ENCODE measurements around the gene ALDOB.

Gene ALDOB

GRCh38 chr9:101455656-101456240 is 20.2 kb upstream of the ALDOB start:
- no peak for DNase-seq

- DNase-seq: no peak
These were observed 18.4 kb upstream of the ALDOB start for GRCh38 chr9:101453776-101454570.

DNA sequence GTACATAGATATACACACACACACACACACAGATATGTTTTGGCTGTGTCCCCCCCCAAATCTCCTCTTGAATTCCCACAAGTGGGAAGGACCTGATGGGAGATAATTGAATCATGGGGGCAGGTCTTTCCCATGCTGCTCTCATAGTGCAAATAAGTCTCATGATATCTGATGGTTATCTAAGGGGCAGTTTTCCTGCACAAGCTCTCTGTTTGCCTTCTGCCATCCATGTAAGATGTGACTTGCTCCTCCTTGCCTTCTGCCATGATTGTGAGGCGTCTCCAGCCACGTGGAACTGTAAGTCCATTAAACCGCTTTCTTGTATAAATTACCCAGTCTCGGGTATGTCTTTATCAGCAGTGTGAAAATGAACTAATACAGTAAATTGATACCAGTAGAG is 15.9 kb upstream of the ALDOB start:
- DNase-seq: no peak

DNA sequence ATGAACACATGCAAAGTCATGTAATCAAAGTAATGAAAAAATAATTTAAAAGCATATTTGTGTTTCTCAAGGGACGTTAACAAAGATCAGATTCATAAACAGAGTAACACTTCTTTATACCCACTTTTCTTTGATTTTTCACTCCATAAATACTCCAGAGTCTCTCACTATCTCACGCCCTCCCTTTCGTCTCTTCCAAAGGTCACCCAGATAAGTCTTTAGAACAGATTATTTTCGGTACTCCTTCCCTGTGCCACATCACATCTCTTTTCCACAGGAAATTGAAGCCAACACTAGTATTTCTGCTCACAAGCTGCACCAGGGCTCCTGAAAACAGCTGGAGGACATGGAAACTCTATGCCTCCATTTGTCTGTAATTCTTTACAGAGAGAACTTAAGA is 15.4 kb upstream of the ALDOB start:
- no peak for DNase-seq

DNA sequence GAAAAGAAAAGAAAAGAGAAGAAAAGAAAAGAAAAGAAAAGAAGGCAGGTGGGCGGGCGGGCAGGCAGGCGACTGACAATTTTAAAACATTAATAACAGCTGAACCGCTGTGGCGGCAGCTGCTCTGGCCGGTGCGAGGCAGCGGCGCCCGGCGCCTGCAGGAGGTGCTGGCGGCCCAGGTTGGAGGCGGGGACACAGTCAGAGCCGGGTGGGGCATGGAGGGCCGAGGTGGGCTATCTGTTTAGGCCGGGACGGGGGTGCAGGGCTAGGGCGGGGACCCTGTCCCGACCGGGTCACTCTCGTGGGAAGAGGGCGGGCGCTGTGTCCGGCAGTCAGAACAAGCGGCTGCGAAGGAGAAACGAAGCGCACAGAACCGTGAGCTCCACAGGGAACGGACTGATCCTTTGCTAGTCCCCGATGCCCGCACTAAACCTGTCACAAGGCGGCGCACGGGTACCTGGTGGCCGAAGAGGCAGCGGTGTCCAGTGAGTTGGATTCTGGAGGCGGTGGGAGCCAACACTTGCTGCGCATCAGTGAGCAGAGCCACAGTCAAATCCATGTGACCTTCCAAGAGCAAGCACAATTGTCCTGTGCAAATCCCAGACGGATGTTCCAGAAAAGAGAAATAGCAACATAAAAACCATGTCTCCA is 13.6 kb upstream of the ALDOB start:
- DNase-seq: peak; percentile 52

GRCh38 chr9:101448680-101449070 is 13.1 kb upstream of the ALDOB start:
- no peak for DNase-seq

- no peak for DNase-seq
These were observed 11.2 kb upstream of the ALDOB start for GRCh38 chr9:101446732-101447131.

DNA sequence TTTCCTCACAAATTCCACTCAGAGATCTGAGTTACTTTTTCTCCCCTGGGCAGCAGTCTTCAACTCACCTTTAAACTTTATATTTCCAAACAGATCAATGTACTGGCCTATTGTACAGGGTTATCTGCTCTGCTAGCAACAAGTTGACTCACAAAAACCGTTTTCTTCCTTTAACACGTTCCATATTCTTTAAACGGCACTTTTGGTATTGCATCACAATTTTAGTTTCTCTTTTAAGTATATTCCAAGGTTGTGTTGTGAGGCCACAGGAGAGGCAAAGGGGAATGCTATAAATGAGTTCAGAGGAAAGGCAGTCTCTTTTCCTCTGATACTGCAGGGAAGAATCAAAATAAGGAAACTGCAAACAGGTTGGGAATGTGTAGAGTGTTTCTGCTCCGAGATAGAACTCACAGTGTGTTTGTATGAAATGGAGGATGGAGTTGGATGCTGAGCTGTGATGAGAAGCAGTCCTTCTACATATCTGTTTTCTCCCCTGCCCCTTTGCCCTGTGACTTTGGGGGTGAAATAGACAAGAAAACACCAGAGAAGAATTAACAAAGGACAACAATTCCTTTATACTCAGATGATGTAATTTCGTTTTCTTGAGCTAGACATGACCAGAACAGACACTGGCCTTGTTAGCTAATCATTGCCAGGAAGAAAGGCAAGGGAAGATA is 9.9 kb upstream of the ALDOB start:
- no peak for DNase-seq

DNA sequence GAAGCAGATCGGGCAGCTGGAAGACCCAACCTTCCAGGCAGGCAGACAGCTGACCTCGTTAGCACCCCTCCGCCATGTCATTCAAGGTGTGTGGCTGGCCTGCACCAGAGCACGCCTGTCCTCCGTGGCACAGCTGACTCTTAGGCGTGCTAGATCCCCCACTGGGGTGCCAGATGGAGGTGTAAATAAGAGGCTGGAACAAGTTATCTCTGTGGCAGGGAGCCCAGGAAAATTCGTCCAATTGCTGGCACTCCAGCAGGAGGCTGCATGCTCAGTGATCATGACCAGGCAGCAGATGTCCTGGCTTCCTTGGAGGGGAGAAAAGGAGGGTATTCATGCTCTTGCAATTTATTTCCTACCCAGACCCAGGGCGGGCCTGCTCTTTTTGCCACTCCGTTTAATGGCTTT is 7.8 kb upstream of the ALDOB start:
- DNase-seq: no peak

- no peak for DNase-seq
These were observed 7.2 kb upstream of the ALDOB start for GRCh38 chr9:101442736-101443135.

DNA sequence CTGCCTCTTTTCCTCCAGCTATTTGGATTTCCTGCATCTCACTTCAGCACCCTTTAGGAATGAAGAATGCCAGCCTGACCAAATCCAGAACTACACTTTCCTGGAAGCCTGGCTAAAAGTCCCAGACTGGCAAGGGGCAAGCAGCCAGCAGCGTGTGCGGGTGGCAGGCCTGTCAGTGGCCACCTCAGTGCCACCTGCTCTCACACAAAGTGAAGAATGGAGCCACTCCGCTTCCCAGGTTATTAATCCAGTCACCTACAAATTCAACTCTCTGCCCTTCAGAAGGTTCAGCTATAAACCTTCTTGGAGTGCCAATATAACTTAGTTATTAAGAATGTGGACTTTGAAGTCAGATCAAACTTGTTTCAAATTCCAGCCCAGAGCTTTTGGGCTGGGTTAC is 6.7 kb upstream of the ALDOB start:
- no peak for DNase-seq

GRCh38 chr9:101440714-101441230 is 5.2 kb upstream of the ALDOB start:
- DNase-seq: no peak

DNA sequence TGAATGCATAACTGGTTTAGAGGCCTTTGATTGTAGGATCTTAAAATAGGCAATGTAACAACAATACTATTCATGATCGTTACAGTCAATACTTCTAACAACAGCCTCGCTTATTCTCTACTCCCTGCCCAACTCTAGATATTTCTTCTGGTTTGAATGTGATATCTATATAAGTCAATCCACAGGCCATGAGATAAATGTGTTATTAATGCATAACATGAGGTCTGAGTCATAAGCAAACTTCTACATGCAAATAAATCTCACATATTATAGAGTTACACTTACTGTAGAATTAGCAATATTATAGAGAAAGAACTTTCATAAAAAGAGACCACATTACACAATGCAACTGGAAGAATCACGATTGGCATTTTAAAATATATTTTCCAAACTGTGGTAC is 2.9 kb upstream of the ALDOB start:
- DNase-seq: no peak

DNA sequence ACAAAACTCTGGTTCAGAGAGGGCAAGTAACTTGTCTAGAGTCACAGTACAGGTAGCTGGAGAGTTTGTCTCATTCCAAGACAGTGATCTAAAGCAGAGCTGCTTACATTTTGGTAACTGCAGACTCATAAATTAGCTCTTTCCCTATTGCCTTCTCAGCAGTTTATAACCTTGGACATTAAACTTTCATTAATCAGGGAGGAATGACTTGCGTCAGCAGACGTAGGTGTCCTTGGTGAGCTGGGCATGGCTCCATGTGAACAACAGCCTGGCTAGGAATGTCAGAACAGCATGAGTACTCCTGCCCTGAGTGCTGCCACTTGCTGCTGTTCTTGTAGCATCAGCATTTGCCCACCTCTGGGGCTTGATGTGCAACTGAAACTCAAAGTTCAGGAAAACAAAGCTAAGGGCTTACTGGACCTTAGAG is 2.2 kb upstream of the ALDOB start:
- DNase-seq: no peak

- no peak for DNase-seq
These were observed 576 bp downstream of the ALDOB start for GRCh38 chr9:101434998-101435397.

DNA sequence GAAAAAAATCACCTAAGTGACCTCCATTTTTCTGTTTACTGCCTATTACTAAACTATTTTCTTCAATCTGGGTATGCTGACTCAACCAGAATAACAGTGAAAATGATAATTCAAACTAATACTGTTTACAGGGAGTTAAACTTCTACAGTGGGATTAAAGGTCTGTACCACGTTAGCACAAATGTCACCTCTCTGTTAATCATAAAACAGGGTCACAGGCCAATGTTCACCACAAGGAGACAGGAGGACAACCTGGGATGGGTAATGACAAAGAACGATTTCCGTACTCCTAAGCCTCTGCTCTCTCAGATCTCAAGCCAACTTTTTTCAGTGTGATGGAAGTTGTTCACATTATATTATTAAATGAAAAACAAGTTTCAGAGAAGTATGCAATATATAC is 2.3 kb downstream of the ALDOB start:
- no peak for DNase-seq

GRCh38 chr9:101432740-101433139 is 2.8 kb downstream of the ALDOB start:
- no peak for DNase-seq

GRCh38 chr9:101432171-101432570 is 3.4 kb downstream of the ALDOB start:
- no peak for DNase-seq

- DNase-seq: no peak
These were observed 5.8 kb downstream of the ALDOB start for GRCh38 chr9:101429736-101430135.

- no peak for DNase-seq
These were observed 6.7 kb downstream of the ALDOB start for GRCh38 chr9:101428909-101429308.

DNA sequence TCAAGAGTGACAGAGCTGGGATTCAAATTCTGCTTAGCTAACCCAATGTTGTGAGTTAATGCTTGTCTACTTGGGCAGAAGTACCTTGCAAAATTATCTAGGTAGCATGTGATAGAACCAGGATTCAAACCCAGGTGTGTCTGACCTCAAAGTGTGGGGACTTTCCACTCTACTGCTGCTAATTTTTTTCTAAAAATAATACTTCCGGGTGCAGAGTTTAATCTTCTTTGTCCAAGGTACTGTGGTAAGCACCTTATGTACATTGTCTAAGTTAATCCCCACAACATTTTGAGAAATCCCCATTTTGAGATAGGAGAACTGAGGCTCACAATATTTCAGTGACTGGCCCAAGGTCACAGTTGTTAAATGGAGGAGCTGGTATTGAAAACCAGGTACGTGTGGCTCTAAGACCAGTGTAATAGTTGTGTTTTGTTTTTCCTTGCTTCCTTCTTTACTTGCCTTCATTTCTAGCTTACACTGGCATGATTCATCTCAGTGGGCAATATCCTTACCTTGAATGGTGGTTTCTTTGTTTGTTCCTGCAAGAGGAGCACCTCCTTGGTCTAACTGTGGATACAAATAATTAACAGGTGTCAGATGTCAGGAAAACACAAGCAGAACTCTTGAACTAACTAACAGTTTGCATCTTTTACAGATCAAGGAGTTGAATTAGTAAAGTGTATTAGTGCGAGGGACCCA is 7.5 kb downstream of the ALDOB start:
- DNase-seq: no peak

GRCh38 chr9:101427358-101427757 is 8.2 kb downstream of the ALDOB start:
- no peak for DNase-seq

DNA sequence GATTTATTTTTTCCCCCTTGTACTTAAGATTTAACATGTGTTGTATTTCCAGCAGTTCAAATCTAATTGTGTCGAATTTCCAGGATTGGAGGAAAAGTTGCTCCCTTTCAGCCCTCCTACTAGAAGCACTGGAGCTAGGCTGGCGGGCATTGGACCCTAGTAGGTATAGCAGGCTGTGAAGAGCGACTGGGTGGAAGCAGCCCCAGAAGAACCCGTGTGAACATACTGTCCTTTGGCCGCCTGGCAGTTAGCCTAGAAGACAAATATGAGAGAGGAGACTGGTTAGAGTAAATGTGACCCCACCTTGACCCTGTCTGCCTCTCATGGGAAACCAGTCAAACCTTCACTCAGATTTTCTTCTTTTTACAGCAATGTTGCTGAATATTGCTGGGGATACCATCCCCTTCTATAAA is 13.9 kb downstream of the ALDOB start:
- no peak for DNase-seq
